Mesendoderm (in vitro differentiated cells): ENCODE measurements around the gene PRPH.
A peak's percentile ranks its signal among the peaks of the same experiment; 100 is the strongest.
"Not testable (repeated sequence)": the region's sequence is repeated elsewhere in the genome, so short reads cannot be mapped to it uniquely, and the experiment has no call there.

ENCODE experiments used
- DNase-seq: peaks from one replicate; pipeline ENCODE4 v3.0.0; 2013
- H2AK5ac ChIP-seq: 2 replicates; pipeline ENCODE4 v1.6.1; 2013; ENCODE audit warnings: low read length, inconsistent platforms
- H2BK120ac ChIP-seq: 2 replicates; pipeline ENCODE4 v1.6.1; 2013; ENCODE audit warnings: low read depth, mild to moderate bottlenecking, low read length, moderate library complexity, mixed read lengths
- H2BK15ac ChIP-seq: replicated peaks from 2 replicates; pipeline ENCODE4 v1.6.1; 2013; ENCODE audit warnings: low read depth, mild to moderate bottlenecking, moderate library complexity
- H2BK5ac ChIP-seq: 2 replicates; pipeline ENCODE4 v1.6.1; 2013; ENCODE audit warnings: low read length, inconsistent platforms
- H3K18ac ChIP-seq: 2 replicates; pipeline ENCODE4 v1.6.1; 2013; ENCODE audit warnings: mild to moderate bottlenecking, low read length, mixed read lengths
- H3K23ac ChIP-seq: one replicate; pipeline ENCODE4 v1.6.1; 2013; ENCODE audit warnings: low read length
- H3K27ac ChIP-seq: 2 replicates; pipeline ENCODE4 v1.5.1; 2013; ENCODE audit warnings: low read depth, mild to moderate bottlenecking, inconsistent platforms, low read length, moderate library complexity
- H3K27me3 ChIP-seq: 2 replicates; pipeline ENCODE4 v1.6.1; 2013; ENCODE audit warnings: low read length, control low read depth, mild to moderate bottlenecking, inconsistent platforms; ENCODE audit not compliant: insufficient read depth, poor library complexity
- H3K36me3 ChIP-seq: 2 replicates; pipeline ENCODE4 v1.6.1; 2013; ENCODE audit warnings: low read length, inconsistent platforms; ENCODE audit not compliant: control insufficient read depth, insufficient read depth
- H3K4ac ChIP-seq: one replicate; pipeline ENCODE4 v1.6.1; 2013; ENCODE audit warnings: low read depth, mild to moderate bottlenecking, low read length, moderate library complexity
- H3K4me1 ChIP-seq: 2 replicates; pipeline ENCODE4 v1.6.1; 2013; ENCODE audit warnings: low read depth, low read length, inconsistent platforms; ENCODE audit not compliant: control insufficient read depth
- H3K4me2 ChIP-seq: 2 replicates; pipeline ENCODE4 v1.6.1; 2013; ENCODE audit warnings: low read length
- H3K4me3 ChIP-seq: 2 replicates; pipeline ENCODE4 v1.5.1; 2013; ENCODE audit warnings: mild to moderate bottlenecking, low read length
- H3K56ac ChIP-seq: one replicate; pipeline ENCODE4 v1.6.1; 2013; ENCODE audit warnings: low read length
- H3K79me1 ChIP-seq: 2 replicates; pipeline ENCODE4 v1.6.1; 2013; ENCODE audit warnings: low read length, inconsistent platforms
- H3K79me2 ChIP-seq: 2 replicates; pipeline ENCODE4 v1.6.1; 2013; ENCODE audit warnings: mild to moderate bottlenecking, low read length; ENCODE audit not compliant: control insufficient read depth, insufficient read depth
- H3K9ac ChIP-seq: 2 replicates; pipeline ENCODE4 v1.6.1; 2013; ENCODE audit warnings: low read length, inconsistent platforms
- H4K5ac ChIP-seq: one replicate; pipeline ENCODE4 v1.6.1; 2013; ENCODE audit warnings: low read length
- H4K8ac ChIP-seq: one replicate; pipeline ENCODE4 v1.6.1; 2013; ENCODE audit warnings: low read depth, mild to moderate bottlenecking, control low read depth, low read length, moderate library complexity
- WGBS: extraction: QIAGEN DNeasy Blood & Tissue Kit; methylation state at CpG from one replicate; pipeline ENCODE4 v1.1.7; 2013; ENCODE audit warnings: low lambda C conversion rate, missing lambda C conversion rate; ENCODE audit not compliant: insufficient coverage; ENCODE audit errors: extremely low coverage; 5-methylcytosine and 5-hydroxymethylcytosine counted together

Gene PRPH

DNA sequence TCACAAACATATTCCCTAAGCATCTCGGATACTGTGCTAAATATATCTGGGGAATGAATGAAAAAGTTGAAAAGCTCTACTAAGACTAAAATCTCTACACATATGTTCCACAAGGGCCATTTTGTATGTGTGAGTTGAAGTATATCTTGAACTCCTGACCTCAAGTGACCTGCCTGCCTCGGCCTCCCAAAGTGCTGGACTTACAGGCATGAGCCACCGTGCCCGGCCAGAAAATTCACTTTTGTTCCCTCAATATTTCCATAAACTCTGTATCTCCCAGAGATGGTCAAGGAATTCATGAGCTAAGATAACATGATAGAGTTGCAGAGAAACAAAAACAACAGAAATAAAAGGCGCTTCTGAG is 31.6 kb upstream of the PRPH start:
- no peaks in the 10 kb centered on the region for H3K4me1 ChIP-seq
- no peaks in the 10 kb centered on the region for H3K36me3 ChIP-seq
- no peak overlapping the region for H4K5ac ChIP-seq
- H3K18ac ChIP-seq, result no peak overlapping the region
- peaks cover 32% of the 10 kb centered on the region for H3K79me2 ChIP-seq
- H3K23ac ChIP-seq, result no peak overlapping the region
- H3K4ac ChIP-seq, result no peak overlapping the region
- H2BK15ac ChIP-seq, result no peak overlapping the region
- H3K56ac ChIP-seq, result no peak overlapping the region
- H3K79me1 ChIP-seq, result no peaks in the 10 kb centered on the region
- no peak overlapping the region for H3K4me2 ChIP-seq
- no peak overlapping the region for H2AK5ac ChIP-seq
- H3K27ac ChIP-seq, result no peak overlapping the region
- H3K4me3 ChIP-seq, result no peak overlapping the region
- no peak overlapping the region for H4K8ac ChIP-seq
- H2BK120ac ChIP-seq, result no peak overlapping the region
- H3K27me3 ChIP-seq, result no peaks in the 10 kb centered on the region
- H3K9ac ChIP-seq, result no peak overlapping the region
- no peak for DNase-seq
- H2BK5ac ChIP-seq, result no peak overlapping the region
- WGBS, result no CpG with 5 or more reads among the region's 5 CpGs

DNA sequence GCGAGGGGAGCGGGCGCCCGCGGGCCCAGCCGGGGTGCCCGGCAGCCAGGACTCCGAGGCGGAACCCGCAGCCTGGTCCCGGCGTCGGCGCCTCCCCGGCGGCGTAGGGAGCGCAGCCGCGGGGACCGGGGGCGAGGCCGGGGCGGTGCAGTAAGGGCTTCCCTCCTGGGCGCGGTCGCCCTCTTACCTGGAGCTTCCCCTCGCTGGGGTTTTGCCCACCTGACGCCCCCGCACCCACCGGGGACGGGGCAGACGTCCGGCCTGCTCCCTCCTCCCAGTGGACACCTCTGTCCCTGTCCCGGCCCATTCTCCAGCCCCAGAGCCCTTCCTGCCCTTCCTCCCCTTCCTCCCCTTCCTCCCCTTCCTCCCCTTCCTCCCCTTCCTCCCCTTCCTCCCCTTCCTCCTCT is 30.5 kb upstream of the PRPH start:
- no peak overlapping the region for H4K5ac ChIP-seq
- H3K9ac ChIP-seq, result peak overlapping the region; percentile 56
- peak overlapping the region; percentile 74 for H3K4ac ChIP-seq
- DNase-seq, result no peak
- peak overlapping the region; percentile 91 for H3K18ac ChIP-seq
- H3K79me2 ChIP-seq, result peaks cover 37% of the 10 kb centered on the region
- peak overlapping the region; percentile 9 for H3K4me2 ChIP-seq
- H3K23ac ChIP-seq, result no peak overlapping the region
- H3K36me3 ChIP-seq, result peaks cover 4% of the 10 kb centered on the region
- H3K27ac ChIP-seq, result peak overlapping the region; percentile 92
- H3K56ac ChIP-seq, result peak overlapping the region; percentile 98
- no peak overlapping the region for H2AK5ac ChIP-seq
- peak overlapping the region; percentile 4 for H3K4me3 ChIP-seq
- no CpG with 5 or more reads among the region's 35 CpGs for WGBS
- H2BK15ac ChIP-seq, result no peak overlapping the region
- peak overlapping the region; percentile 91 for H2BK5ac ChIP-seq
- H2BK120ac ChIP-seq, result peak overlapping the region; percentile 29
- no peaks in the 10 kb centered on the region for H3K27me3 ChIP-seq
- peak overlapping the region; percentile 89 for H4K8ac ChIP-seq
- no peaks in the 10 kb centered on the region for H3K4me1 ChIP-seq
- no peaks in the 10 kb centered on the region for H3K79me1 ChIP-seq

DNA sequence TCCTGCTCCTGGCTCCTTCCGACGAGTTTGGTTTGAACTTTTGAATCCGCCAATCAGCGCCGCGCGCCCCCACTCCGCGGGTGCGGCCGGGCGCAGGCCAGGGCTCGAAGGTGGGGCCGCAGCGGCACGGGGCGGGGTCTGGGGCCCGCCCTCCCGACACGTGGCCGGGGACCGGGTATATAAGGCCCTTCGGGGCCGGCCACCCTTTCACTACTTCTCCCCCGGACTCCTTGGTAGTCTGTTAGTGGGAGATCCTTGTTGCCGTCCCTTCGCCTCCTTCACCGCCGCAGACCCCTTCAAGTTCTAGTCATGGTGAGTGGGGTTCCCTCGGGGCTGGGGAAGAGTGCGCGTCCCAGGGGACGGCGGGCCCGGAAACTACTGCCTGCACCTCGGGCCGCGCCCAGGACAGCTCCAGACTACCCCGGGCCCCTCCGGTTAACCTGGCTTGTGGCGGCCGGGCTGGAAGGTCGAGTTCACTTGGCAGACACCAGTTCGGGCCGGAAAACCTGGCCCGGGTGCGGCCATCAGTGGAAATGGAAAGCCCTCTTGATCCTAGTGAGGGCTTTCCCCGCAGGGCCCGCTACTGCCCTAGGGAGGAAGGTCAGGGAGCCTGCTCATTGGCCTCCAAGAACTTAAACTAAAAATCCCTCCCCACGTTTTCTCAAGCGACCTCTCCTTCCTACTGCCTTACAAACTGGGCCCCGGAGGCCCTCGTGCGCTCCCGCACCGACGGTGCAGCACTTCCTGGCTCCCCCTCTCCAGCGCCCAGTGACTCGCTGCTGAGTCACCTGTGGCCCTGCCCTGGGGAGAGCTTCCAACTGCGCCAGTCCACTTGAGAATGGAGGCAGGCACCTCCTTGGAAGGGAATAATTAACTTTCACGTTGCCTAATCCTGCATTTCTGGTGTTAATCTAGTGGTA is 29.8 kb upstream of the PRPH start, which contains the start of gene TUBA1C:
Gene TUBA1C (plus strand): TSS at position 210 of the 920 bp plus-strand sequence. CDS start 100 bp downstream, at position 310.
- H3K79me2 ChIP-seq, result peaks cover 37% of the 10 kb centered on the region
- H3K4me2 ChIP-seq, result peak within 1 kb of the TSS; percentile 26
- peak within 1 kb of the TSS; percentile 89 for H4K8ac ChIP-seq
- peak; percentile 98 for DNase-seq
- no peak within 1 kb of the TSS for H2BK15ac ChIP-seq
- H2AK5ac ChIP-seq, result peak within 1 kb of the TSS; percentile 74
- H3K27ac ChIP-seq, result peak within 1 kb of the TSS; percentile 92
- H3K27me3 ChIP-seq, result no peaks in the 10 kb centered on the region
- H2BK5ac ChIP-seq, result peak within 1 kb of the TSS; percentile 91
- no peak within 1 kb of the TSS for H4K5ac ChIP-seq
- no peaks in the 10 kb centered on the region for H3K79me1 ChIP-seq
- peak within 1 kb of the TSS; percentile 91 for H3K9ac ChIP-seq
- no peaks in the 10 kb centered on the region for H3K4me1 ChIP-seq
- peak within 1 kb of the TSS; percentile 29 for H2BK120ac ChIP-seq
- peak within 1 kb of the TSS; percentile 99 for H3K4me3 ChIP-seq
- peak within 1 kb of the TSS; percentile 100 for H3K56ac ChIP-seq
- H3K4ac ChIP-seq, result peak within 1 kb of the TSS; percentile 96
- peak within 1 kb of the TSS; percentile 94 for H3K23ac ChIP-seq
- no CpG with 5 or more reads among the region's 61 CpGs for WGBS
- H3K18ac ChIP-seq, result peak within 1 kb of the TSS; percentile 97
- peaks cover 8% of the 10 kb centered on the region for H3K36me3 ChIP-seq

DNA sequence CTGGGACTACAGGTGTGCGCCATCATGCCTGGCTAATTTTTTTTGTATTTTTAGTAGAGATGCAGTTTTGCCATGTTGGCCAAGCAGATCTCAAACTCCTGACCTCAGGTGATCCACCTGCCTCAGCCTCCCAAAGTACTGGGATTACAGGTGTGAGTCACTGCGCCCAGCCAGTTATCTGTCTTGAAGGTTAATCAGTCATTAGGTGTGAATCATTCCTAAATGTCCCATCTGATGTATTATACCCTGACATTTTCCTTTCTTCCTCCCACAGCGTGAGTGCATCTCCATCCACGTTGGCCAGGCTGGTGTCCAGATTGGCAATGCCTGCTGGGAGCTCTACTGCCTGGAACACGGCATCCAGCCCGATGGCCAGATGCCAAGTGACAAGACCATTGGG is 25.8 kb upstream of the PRPH start:
- H3K4me1 ChIP-seq, H3K9ac ChIP-seq, H3K23ac ChIP-seq, H3K4me2 ChIP-seq, DNase-seq, H3K56ac ChIP-seq, H2BK5ac ChIP-seq, H3K4me3 ChIP-seq, H2BK15ac ChIP-seq, H3K79me1 ChIP-seq, H3K18ac ChIP-seq, H2AK5ac ChIP-seq, H3K4ac ChIP-seq, H4K5ac ChIP-seq, H3K27me3 ChIP-seq, H3K27ac ChIP-seq, H4K8ac ChIP-seq, H2BK120ac ChIP-seq: not testable (repeated sequence)
- no CpG with 5 or more reads among the region's 6 CpGs for WGBS
- peaks cover 22% of the 10 kb centered on the region for H3K36me3 ChIP-seq
- peaks cover 37% of the 10 kb centered on the region for H3K79me2 ChIP-seq

DNA sequence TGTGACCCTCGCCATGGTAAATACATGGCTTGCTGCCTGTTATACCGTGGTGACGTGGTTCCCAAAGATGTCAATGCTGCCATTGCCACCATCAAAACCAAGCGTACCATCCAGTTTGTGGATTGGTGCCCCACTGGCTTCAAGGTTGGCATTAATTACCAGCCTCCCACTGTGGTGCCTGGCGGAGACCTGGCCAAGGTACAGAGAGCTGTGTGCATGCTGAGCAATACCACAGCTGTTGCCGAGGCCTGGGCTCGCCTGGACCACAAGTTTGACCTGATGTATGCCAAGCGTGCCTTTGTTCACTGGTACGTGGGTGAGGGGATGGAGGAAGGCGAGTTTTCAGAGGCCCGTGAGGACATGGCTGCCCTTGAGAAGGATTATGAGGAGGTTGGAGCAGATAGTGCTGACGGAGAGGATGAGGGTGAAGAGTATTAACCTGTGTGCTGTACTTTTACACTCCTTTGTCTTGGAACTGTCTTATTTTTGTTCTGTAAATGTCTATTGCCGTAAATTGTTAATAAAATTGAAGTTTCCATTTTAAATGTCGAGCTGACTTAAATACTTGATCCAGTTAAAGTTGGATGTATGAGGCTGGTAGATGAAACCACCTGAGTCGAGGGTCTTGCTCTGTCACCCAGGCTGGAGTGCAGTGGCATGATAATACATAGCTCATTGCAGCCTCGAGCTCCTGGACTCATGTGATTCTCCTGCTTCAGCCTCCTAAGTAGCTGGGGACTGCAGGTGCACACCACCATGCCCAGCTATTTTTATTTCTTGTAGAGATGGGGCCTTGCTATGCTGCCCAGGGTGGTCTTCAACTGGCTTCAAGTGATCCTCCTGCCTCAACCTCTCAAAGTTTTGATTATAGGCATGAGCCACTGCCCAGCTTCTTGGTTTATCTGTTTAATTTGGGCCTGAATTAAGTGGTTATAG is 21.9 kb upstream of the PRPH start:
- Histone ChIP-seq H3K27ac (no peak overlapping the region), H3K4ac (no peak overlapping the region), H3K4me2 (no peak overlapping the region), H3K4me1 (no peaks in the 10 kb centered on the region), H3K23ac (no peak overlapping the region), H2BK15ac (no peak overlapping the region), H3K36me3 (peaks cover 22% of the 10 kb centered on the region), H2BK120ac (no peak overlapping the region), H4K8ac (no peak overlapping the region), H3K79me1 (peaks cover 5% of the 10 kb centered on the region), H3K18ac (no peak overlapping the region), H3K27me3 (no peaks in the 10 kb centered on the region), H4K5ac (no peak overlapping the region), H2AK5ac (no peak overlapping the region), H2BK5ac (no peak overlapping the region), H3K4me3 (no peak overlapping the region), H3K56ac (no peak overlapping the region), H3K9ac (no peak overlapping the region), H3K79me2 (peaks cover 7% of the 10 kb centered on the region)
- no CpG with 5 or more reads among the region's 16 CpGs for WGBS
- DNase-seq, result no peak
